NCI-H510A (cell line): ENCODE results near the gene TM4SF20.

Experiments used
- DNase-seq: peaks from one replicate; lab custom pipeline; 2025; lab: John Stamatoyannopoulos, UW

TM4SF20 gene

DNA sequence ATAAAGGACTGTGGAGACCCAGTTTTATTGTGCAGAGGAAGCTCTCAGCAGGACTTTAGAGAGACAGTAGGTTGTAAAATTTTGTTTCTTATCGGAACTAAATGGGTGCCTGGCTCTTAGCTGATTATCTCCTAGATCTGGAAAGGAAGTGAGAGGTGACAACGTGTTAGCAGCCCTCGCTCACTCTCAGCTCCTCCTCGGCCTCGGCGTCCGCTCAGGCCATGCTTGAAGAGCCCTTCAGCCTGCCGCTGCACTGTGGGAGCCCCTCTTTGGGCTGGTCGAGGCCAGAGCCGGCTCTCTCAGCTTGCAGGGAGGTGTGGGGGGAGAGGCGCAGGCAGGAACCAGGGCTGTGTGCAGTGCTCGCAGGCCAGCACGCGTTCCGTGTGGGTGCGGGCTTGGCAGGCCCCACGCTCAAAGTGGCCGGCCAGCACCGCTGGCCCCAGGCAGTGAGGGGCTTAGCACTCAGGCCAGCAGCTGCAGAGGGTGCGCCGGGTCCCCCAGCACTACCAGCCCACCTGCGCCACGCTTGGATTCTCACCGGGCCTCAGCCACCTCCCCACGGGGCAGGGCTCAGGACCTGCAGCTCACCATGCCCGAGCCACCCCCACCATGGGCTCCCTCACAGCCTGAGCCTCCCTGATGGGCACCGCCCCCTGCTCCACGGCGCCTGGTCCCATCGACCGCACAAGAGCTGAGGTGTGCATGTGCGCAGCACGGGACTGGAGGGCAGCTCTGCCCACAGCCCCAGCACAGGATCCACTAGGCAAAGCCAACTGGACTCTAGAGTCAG is 58.6 kb downstream of the TM4SF20 start:
- DNase-seq, result no peak

- DNase-seq, result no peak
These were observed 61.3 kb downstream of the TM4SF20 start for GRCh38 chr2:227317834-227318233.

- DNase-seq, result no peak
These were observed 65.8 kb downstream of the TM4SF20 start for GRCh38 chr2:227313310-227313709.

DNA sequence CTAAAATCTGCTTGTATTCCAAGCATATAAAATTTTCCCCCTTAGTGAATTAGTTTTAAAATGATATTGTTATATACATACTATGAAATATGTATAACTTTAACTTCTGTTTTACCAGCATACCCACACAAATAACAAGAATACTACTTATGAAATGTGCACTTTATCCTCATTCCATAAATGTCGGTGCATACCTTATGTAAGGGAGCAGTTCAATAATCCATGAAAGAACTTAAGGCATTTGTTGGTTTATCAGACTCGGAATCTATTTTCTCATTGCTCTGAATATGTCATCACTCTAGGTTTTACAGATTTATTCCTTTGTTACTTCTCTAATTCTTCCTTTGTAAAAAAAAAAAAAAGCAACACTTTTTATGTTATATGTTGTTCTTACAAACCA is 66.5 kb downstream of the TM4SF20 start:
- DNase-seq, result no peak
